Activated CD8-positive, alpha-beta memory T cell treated with anti-CD3 and anti-CD28 coated beads, Interleukin-2, amount 50 U/mL, for 48 hours (primary cell): ENCODE results near the gene ZEB2.
"Not testable (repeated sequence)": the region's sequence is repeated elsewhere in the genome, so short reads cannot be mapped to it uniquely, and the experiment has no call there.

Experiments
- DNase-seq: peaks from one replicate; pipeline ENCODE4 v3.0.0-alpha.2; 2020

Gene ZEB2

DNA sequence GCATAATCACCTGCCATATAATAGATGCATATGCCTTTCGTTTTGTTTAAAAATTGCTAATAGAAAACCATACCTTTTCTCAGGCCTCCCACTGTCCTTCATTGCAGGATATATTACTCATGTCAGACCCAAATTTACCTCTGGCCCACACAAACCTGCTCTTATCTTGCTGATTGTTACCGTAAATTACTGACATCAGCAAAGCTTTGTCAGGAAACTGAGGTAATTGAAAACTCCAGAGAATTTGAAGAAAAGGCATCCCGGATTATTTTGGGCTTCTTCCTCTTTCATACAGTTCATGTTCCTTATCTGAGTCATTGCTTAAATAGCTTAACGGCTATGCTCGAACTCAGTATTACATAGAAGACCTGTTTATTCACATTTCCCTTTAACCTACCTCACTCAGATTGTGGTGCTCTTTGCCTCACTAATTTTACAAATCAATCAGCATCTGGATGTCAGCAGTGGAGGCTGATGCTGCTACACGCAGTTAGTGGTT, 145.7 kb downstream of the ZEB2 start:
- no peak for DNase-seq

DNA sequence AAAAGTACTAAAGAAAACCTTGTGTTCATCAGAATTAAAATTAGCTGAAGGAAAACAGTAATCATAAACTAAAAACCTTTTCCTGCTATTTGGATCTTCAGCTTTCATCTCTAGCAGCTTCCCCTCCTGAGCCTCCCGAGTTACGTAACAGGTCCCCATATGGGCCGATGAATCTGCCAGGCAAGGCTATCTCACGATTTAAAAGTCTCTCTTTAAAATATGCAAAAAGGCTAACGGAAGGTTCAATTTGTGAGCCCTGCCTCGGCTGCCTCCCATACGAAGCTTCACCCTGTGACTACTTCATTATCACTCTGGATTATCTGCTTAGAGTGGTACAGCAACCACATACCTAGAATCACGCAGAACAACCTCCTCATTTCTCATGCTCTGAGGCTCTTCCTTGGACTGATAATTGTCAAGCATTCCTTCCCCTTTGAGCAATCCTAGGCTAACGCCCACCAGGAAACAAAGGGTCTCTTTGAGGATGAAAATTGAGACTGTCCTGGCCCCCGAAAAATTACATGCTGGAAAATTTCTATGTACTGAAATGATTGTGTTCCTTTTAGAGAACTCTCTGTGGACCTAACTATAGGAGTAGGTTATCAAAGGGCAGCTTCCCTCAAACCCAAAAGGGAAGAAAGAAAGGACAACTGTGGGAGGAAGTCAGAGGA, 147.4 kb downstream of the ZEB2 start:
- DNase-seq: no peak

DNA sequence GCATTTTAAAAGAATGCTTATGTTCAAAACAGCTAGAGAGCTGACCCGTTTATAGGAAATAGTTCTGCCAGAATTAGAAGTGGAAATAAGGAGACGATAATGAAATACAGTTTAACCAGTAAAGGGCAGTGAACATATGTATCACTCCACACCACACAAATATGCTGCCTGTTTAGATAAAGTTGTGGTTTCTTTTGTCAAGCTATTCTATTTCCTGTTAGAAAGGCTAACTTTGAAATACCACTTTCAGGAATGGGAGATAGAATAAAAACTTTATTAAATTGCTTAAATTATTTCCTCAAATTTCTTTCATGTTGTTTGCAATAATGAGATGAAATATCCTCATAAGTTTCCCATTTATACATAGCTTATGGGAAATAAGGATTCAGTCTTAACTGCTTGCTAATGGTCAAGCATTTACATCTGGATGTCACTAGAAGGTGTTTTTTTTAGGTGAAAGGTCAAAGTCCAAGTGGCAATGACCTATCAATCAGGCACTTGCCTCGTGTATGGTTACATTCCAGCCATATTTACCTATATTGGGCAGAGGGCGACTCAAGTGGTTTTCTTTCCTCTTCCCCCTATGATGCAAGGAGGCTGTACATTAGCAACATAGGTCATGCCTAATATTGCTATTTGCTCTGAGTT, 148.9 kb downstream of the ZEB2 start:
- DNase-seq: no peak

DNA sequence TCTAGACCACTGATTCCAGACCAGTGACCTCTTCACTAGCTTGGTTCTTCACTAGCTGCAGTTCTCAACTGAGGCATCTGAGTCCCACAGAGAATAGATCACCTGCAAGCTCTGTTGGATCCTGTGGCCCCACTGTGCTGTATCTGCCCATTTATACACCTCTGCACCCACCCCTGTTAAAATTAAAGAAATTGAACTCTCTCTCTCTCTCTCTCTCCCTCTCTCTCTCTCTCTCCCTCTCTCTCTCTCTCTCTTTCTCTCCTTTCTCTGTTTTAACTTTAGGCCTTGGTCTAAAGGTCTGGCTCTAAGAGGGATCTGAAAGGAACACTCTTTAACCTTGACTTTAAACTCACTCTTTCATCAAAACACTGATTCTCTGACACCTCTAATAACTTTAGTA, 150.5 kb downstream of the ZEB2 start:
- DNase-seq: no peak

DNA sequence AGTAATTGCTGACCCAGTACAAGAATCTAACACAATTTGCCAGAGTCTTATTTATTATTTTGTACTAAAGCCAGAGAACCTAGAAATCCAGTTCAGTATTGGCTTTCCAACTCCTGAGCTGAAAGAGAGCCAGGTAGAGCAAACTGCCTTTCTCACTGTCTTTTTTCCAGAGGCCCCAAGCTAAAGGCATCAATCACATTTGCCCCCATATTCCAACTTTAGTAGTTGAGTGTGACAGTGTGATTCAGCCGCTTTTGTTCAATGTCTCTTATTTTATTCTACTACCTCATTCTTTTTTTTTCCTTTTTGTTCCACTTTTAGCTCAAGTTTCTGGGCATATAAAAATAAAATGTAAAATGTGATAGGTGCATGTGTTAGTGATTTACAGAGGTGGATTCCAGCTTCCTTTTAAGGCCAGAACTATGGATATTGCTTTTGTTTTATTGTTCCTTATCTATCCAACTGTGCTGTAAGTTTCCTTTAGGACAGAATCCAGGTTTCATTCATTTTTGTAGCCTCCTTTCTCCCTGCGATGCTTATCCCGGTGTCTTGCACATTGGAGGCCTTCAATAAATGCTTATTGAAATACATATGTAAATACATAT, 153.0 kb downstream of the ZEB2 start:
- no peak for DNase-seq

DNA sequence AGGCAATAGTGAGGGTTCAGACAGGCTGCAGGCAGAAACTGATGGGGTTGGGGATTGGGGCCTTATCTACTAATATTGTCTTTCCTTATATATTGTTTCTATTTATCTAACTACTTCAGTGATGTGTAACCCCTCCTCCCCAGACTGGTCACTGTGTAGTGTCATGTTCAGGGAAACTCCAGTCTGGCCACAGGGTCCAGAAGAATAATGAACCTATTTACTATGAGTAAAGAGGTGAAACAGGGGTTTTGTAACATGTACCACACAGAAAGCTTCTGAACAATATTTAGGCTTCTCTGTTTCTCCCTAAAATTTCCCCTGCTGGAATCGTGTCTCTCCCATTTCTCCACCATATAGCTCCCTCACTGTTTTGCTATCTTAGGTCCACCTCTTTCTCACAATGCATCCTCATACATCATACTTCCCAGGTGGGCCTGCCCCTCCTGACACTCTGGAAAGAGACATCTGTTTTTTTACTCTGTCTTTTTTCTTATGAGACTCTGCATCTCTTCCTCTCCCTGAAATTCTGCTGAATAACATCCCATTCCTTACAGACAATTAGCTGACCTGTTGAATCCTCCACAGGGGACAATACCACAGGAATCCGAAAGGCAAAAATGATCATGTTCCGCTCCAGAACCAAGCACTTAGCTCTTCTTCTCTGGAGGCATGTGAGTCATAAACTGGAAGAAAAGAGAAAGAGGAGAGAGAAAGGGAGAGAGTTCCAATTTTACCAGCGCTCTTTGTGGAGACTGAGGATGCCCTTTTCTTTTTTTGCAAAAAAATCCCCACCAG, 154.8 kb downstream of the ZEB2 start:
- no peak for DNase-seq

DNA sequence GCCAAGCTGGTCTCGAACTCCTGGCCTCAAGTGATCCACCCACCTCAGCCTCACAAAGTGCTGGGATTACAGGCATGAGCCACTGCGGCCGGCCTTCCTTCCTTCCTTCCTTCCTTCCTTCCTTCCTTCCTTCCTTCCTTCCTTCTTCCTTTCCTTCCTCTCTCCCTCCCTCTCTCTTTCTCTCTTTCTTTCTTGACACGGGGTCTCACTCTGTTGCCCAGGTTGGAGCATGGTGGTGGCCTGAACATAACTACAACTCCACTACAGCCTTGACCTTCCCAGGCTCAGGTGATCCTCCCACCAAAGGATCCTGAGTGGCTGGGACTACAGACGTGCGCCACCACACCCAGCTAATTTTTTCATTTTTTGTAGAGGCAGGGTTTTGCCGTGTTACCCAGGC, 155.7 kb downstream of the ZEB2 start:
- DNase-seq: not testable (repeated sequence)

DNA sequence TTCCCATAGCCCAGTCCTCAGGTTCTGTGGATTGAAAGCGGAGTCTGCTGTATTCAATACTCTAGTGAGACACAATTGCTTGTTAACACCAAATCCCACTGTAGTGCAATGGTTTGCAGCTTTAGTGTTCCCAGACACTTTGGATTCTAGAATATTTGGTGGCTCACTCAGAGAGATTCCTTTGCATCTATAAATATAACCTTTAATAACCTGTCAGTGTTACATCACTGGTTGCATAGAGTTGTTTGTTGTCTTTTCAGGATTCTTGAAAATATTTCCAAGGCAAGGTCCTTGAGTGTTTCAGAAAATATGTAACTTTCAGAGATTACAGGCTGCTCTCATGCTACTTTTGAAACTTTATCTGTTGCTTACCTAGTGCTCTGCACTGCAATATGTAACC, 157.5 kb downstream of the ZEB2 start:
- DNase-seq: no peak

DNA sequence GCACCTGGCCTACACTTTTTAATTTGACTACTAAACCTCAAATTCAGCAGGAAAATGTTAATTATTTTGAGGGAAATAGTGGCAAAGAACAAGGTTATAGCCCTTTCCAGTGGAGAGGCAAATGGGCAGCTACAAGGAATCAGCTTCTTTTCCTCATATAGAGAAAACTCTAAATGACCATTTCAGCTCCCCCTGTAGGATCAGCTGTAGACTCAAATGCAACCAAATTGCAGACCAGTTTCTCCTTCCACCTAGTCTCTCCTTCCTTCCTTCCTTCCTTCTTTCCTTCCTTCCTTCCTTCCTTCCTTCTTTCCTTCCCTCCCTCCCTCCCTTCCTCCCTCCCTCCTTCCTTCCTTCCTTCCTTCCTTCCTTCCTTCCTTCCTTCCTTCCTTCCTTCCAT, 158.2 kb downstream of the ZEB2 start:
- no peak for DNase-seq

DNA sequence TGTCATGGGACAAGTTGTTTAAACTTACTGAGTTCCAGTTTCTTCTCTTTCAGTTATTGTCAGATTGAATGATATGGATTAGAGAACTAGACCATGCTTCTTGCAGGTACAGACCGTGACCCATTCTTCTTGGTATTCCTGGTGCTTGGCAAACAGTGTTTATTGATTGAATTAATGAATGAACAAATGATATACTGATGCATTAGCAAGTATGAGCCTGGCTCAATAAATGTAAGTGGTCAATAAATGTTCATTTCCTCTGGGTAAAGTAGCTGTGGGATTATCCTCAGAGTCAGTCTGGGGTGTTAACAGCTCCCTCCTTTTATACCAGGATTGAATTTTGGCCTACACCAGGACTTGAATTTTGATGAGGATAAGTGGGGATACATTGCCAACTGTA, 160.2 kb downstream of the ZEB2 start:
- DNase-seq: no peak

DNA sequence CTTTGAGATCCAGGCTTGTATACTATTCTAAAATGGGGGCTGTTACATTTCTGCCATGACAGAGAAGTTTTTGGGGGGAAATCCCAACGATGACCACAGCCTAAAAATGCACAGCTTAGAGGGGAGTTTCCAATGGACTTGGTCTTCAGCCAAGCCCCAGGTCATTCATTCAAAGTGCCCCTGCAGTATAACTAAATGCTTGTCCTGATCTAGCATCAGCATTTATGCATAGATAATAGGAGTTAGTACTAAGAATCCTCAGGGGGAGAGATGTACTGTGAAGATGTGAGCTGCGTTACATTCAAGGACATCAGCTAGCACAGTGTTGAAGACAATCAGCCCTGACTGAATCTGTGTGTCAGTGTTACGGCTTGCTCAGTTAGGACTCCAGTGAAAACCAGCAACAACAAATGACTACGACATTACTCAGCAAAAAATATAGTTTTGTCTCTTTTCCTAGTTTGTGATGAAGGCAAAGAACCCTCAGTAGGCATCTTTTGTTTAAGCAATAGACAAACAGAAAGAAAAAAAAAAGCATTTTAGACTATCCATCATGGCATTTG, 160.9 kb downstream of the ZEB2 start:
- no peak for DNase-seq

DNA sequence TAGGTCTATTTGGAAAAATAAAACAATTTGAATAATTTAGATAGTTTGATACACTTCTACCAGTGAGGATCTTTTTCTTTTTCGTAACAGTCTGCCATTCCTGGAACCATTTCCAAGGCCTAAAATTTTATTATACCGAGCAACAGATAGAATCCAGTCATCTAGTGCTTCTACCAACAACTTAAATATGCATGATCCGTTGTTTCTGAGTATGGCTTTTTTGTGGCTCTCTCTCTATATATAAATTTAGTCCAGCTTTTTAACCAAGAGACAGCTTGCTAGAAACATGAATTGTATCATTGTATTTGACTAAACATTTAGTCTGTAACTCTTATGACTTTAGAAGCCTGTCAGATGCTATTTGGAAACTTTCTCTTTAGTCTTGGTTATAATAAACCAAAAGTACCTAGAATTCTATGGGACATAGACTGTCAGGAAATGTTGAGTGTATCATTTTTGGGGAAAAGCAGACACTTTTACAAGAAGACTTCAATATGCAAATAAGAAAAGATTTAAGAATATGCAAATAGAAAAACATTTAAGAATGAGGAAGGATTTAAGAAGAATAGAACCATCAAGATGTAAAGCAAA, 161.4 kb downstream of the ZEB2 start:
- DNase-seq: no peak

DNA sequence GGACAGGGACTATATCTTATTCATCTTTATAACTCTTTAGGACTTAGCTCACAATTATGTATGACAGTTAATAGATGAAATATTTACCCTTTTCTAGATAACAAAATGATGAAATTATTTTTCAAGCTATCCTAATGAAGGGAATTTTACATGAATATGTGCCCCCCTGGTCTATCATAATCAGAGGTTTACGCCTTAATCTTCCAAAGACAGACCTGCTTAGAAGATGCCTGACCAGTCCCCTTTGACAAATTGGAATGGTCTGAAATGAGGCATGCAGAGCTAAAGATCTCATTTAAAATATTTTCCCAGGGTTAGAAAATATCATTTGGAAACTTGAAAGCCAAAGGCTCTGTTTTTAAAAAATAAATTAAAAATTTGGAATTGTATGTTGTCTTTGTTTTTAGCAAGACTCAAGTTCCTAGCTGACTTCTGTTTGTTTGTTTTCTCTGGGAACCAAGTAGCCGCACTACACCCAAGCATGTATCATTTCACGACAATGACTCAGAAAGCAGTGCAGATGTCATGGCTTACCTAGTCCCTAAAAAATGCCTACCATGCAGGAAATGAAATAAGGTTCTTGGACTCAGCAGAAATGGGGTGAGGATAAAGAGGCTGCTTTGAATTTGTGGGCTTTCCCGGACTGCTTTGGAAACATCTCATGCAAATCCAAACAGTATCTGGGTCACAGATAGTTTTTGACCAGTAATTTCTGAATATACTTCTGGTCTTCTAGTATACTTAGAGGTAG, 162.1 kb downstream of the ZEB2 start:
- DNase-seq: no peak

DNA sequence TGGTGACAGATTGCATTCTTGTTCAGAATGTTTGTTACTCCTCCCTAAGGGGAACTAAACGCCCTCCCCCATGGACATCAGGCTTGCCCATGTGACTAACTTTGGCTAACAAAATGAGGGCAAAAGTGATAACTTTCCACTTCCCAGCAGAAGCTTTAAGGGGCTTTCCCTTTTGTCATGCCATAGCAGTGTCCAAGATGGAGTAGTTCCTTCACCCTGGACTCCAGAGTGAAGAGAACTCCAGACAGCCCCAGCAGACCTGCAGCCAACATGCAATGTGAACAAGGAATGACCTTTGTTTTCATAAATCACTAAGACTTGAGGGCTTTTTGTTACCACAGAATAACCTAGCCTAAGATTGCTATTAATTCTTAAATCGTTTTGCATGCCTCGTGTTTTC, 163.5 kb downstream of the ZEB2 start:
- DNase-seq: no peak

DNA sequence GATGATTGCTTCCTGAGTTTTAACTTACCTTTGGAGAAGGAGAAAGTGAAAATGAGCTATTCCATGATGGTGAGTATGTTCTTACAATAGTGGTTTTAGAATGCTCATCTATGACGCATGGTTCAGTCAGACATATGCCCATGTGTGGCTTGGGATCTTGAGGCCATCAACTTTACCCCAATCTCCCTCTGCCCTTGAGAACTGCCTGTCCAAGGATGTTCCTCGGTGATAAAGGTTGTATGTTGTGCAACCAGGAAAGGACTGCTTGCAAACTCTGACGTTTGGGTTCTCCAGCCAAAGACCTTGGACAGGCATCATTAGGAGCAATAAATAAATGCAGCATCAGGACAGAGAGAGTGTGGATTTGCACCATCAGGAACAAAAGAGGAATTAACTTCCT, 165.0 kb downstream of the ZEB2 start:
- DNase-seq: no peak

DNA sequence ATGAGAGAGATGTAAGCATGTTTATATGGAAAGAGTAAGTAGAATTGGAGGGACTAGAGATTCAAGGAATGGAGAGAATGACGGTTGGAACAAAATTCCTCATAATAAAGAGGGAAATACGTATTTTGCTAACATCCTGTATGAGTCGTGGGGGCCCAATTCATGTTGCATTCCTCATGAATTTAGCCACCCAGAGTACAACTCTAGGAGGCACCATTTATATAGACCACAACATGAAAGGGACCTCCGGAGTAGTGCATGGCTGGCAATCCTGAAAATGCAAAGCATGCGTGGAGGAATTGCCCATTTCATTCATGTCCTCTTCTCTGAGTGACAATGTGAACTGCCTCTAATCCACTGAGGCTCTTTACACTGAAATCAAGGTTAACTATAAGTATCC, 168.2 kb downstream of the ZEB2 start:
- no peak for DNase-seq

DNA sequence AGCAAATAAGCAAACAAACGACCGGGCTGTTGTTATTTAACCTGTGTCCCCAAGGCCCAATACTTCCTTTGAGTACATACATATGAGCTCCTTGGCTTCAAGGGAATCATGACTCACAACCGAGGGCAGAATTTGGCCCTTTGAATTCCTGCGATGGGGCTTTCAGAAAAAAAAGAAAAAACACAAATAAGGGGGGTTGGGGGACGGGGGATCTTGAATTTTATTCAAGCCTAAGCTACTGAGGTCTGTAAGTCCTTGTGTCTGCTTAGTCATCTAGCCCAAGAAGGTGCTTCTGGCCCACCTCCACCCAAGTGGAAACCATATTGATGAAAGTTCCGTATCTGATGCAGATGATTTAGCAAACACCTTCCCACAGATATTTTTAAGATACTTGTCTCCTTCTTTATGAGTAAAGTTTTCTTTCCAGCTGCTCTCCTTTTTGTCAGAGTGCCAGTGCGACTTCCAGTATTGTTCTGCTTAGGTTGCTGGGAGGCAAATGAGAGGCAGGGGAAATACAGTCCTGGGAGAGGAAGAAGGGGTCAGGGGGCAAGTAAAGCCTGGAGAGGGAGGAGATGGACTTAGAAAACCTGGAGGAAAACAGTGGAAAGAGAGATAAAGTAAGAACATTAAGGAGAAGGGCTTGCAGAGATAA, 169.6 kb downstream of the ZEB2 start:
- DNase-seq: no peak

DNA sequence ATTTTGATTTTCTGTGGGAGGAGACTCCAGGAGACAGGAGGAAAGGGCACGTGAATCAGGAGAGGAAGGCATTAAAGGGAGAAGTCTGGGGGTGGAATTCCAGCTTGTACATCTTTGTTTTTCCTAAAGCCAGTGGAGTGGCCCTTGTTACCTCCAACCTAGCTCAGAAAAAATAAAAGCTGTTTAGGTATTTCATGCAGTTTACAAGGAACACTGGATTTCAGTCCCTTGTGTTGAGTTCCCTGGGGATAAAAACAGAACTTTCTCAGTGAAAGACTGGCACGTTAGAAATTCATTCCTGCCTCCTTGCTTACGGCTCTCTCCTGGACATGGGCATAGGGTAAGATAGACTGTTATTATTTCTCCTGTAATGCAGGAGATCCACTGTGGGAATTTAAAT, 170.2 kb downstream of the ZEB2 start:
- no peak for DNase-seq

DNA sequence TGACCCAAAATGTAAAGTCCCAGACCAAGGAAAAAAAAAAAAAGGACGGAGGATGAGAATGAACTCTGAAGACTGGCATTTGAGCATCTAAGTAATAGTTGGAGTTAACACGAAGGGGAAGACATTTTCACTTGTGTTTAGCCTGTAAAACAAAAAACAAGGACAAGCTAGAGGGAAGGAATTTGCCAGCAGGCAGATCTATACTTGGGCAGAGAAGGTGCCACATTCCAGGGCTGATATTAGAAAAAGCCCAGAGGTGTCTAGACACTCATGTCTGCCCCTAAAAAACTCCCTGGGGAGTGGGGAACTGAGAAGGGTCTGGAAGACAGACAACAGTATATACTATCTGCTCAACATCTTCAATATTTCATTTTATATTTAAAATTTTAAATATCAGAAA, 171.1 kb downstream of the ZEB2 start:
- no peak for DNase-seq

DNA sequence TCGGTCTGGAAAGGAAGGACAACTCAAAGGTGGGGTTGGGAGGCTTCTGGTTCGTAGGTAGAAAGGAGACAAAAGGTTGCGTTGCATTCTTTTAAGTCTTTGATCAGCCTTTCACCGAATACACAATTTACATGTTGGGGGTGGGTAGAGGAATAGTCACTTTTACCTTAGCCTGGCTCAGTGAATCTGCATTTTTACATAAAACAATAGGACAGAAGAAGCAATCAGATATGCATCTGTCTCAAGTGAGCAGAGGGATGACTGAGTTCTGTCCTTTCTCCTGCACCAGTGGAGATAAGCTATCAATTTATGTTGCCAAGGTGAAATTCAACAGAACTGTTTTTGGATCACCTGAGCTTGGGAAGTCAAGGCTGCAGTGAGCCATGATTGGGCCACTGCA, 173.7 kb downstream of the ZEB2 start:
- DNase-seq: no peak

DNA sequence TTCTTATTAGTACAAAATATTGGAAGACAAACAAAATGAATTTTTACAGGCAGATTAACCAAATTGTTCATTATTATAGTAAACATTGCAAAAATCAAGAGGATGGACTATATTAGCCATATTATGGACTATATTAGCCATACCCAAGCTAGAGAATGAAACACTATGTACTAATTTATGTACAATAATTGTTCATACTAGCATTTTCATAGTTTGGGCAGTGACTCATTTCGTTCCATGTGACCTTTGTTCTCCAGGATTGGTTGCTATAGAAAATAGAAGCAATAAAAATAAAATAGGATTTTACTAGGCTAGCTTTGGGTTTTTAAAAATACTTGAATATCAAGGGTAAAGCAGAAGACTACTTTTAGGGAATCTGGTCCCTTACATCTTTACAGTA, 176.8 kb downstream of the ZEB2 start:
- no peak for DNase-seq

DNA sequence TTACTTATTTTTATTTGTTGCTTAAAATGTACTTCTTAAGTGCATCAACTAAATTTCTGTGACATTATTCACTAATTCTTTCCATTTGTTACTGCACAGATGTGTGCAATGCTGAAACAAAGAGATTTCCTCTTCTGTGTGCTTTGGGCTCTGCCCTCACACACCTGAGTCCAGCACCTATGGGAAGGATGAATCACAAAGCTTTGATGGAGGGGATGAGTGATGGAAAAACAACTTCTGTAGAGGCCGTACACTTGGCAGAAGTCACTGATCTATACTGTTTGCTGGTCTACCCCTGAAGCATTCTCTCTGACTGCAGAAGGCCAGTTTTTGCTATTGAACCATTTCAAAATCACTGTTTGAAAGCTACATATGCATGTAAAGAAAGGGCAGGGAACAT, 178.4 kb downstream of the ZEB2 start:
- DNase-seq: no peak
